GM19324 (cell line): Measurements from ENCODE around the gene TUB.

Source experiments
- ATAC-seq: cut with Tn5 transposase; IDR thresholded peaks from one replicate; pipeline ENCODE4 v1.9.1; 2021; ENCODE audit warnings: mild to moderate bottlenecking, moderate library complexity; ENCODE audit not compliant: unreplicated experiment, low FRiP score

Gene TUB

DNA sequence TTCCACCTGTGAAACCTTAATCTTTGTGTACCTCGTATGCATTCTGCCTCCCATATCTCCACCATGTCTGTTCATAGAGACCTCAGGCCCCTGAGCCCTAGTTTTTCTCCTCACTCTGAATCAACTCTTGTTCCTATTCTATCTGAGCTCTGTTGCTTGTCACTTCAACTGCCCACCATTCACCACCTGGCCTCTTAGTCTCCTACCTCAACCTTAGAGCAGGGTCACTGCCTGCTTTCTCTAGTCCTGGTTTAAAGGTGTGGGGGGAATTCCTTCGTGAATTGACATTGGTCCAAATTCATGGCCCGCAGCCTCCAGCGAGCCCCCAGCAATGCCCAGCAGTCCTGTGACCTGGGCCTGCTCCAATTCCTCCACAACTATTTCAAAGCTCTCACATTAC is 39.4 kb upstream of the TUB start:
- no peak for ATAC-seq

- no peak for ATAC-seq
Measured at GRCh38 chr11:8043756-8044155, 37.3 kb upstream of the TUB start.

- no peak for ATAC-seq
Measured at GRCh38 chr11:8045839-8046238, 35.2 kb upstream of the TUB start.

- ATAC-seq: no peak
Measured at GRCh38 chr11:8047382-8047781, 33.6 kb upstream of the TUB start.

- ATAC-seq: no peak
Measured at GRCh38 chr11:8049084-8049483, 31.9 kb upstream of the TUB start.

GRCh38 chr11:8055091-8055835 is 25.7 kb upstream of the TUB start:
- ATAC-seq: no peak

- no peak for ATAC-seq
Measured at GRCh38 chr11:8055836-8056526, 25.0 kb upstream of the TUB start.

DNA sequence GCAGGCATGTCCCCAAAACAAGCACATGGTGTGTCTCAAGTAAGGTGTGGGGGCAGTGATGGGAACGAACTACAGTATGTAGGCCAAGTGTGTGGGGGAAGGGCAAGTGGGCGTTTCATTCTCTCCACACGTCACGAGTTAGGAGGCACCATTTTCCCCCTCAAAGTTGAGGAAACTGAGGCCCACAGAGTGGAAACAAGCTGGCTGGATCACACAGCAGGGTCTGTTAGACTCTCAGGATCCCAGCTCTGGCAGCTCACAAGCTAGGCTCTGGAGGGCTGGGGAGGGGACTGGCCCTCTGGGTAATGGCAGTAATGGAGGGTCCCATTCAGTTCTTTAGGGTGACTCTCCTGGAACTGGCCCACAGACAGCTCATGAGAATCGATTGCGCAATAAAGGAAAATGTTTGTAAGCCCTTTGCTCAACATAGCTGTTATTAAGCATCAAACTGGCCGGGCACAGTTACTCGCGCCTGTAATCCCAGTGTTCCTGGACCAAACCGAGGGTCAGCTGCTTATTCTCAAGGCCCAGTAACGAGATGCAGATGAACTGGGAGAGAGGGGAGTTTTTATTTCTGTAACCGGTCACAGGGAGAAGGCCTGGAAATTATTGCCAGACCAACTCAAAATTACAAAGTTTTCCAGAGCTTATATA is 24.1 kb upstream of the TUB start:
- no peak for ATAC-seq

DNA sequence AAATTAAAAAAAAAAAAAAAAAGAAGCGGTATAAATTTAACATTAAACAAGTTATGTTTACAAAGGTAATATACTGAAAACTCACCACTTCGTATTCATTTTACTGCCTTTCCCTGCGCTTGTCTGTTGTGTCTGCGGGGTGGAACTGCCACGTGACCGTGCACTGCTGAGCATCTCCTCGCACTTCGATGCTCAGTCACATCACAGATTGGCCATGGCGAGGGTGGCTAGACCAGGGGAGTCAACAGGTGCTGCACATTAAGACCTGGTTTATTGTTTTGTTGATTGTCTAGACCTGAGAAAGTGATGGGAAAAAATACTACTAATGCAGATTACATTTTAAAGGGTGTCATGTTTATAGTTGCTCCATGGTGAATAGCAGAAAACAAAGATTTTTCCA is 22.8 kb upstream of the TUB start:
- no peak for ATAC-seq

DNA sequence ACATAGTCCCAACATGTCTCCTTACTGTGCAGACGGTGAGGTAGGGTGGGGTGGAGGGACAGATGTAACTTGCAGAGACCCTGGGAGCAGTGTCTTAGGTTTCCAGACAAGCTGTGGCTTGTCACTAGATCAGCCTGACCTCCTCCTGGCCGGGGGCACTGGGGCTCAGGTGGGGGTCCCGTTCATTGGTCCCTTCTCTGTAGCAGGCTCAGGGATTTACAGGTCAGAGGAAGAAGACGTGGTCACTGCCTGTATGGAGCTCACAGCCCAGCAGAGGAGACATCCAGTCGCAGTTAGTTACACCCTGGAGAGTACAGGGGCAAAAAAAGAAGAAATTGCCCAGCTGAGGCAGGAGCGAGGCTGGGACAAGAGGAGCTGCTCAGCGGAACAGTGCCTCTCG is 22.0 kb upstream of the TUB start:
- no peak for ATAC-seq

GRCh38 chr11:8059571-8060011 is 21.4 kb upstream of the TUB start:
- ATAC-seq: no peak

- ATAC-seq: no peak
Measured at GRCh38 chr11:8060146-8060719, 20.8 kb upstream of the TUB start.

DNA sequence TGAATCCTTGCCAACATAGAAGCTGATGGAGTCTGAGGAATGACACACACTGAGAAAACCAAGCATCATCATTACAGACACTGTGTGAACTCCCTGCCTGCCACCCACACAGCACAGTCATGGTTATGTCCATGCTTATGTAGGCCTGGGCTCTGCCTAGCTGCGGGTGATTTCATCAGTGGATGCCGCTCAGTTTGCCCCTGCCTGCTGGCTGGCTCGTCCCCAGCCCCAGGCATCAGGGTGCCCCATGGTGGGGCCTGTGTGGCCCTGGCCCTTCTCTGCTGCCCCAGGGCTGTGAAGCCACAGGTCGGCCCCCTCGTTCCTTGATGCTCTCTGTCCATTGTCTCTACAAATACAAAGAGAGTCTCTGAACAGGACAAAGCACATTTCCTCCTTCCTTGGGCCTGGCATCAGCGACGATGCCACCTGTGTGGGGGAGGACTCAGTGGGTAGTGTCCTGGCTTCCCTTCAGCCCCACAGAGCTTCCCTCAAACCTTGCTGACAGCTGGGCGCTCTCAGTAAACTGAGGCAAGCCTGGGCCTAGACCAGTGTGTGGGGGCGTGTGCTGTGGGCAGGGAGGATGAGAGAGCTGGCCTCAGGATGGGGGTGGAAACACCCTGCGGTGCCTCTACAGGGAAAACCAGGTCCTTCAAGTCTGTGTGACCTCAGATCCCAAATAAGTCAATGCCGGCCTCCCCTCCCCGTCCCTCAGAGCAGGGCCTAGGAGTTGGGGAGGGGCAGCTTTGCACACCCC is 20.0 kb upstream of the TUB start:
- ATAC-seq: no peak

- no peak for ATAC-seq
Measured at GRCh38 chr11:8061555-8062428, 19.2 kb upstream of the TUB start.

DNA sequence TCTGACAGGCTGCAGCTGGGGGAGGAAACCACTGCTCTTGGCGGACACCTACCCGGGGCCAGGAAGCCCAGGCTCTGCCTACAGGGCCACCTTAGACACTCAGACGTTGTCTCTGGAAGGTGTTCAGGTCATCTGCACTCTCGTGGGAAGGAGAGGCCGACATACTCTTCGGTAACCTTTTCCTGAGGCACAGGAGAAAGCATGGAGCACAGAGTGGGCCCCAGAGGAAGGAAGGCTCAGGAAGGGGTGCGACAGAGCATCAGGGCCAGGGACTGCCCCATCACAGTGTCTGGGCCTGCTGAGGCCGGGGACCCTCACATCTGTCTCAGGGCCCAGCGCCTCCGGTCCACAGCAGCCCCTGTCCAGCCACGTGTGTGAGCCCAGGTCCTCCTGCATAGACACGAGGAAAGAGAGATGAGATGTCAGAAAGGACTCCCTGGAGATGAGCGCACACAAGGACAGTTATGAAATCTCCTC is 18.2 kb upstream of the TUB start:
- ATAC-seq: no peak

- no peak for ATAC-seq
Measured at GRCh38 chr11:8063324-8063723, 17.7 kb upstream of the TUB start.

- ATAC-seq: no peak
Measured at GRCh38 chr11:8065031-8065430, 16.0 kb upstream of the TUB start.

DNA sequence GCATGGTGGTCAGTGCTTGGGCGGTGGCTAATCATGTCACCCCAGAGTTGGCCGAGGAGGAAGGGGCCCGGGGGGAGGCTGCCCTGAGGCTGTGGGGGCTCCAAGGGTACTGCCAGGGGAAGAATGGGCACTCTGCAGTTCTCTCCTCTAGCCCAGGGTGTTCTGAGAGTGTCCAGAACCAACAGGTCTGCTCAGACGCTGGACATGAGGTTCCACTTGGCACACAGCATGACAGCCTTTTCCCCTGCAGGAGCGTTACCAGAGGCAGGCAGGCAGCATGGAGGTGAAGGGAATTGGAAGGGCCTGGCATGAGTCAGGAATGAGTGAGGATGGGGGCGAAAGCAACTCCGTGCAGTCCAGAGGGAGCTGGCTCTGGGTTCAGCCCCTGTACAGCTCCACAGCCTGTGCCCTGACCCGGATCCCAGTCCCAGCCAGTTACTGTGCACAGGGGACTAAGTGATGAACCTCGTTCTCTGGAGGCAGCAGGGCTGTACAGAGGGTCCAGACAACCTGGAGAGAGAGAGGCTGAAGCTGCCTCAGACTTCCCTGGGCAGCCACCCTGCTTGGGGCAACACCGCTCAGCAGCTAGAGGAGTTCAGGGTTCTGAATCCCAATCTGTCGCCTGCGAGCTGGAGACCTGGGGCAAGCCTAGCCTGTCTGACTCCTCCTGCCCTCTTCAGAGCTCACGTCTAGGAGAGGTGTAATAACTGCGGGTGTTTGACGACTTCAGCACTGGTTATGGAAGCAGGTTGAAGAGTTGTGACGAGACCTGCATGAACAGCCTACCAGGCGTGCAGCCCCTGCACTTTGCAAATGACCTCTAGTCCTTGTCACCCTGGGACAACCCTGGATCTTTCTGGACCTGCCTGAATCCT is 14.7 kb upstream of the TUB start:
- no peak for ATAC-seq
